Measurements from ENCODE around the gene ATG4D.
"Not testable (repeated sequence)": the region's sequence is repeated elsewhere in the genome, so short reads cannot be mapped to it uniquely, and the experiment has no call there.

The ATG4D gene

GRCh38 chr19:10544242-10544752 lies 593 bp downstream of the ATG4D start:
- Histone ChIP-seq H3K4me1 (ENCODE audit: control insufficient read depth, insufficient read depth, low read length) (no peaks in the 10 kb centered on the region), H3K27me3 (ENCODE audit: control insufficient read depth, insufficient read depth, low read length) (no peaks in the 10 kb centered on the region), H3K4me3 (ENCODE audit: low read depth, low read length) (peak overlapping the region; percentile 83), H3K9ac (ENCODE audit: low read depth, low read length) (peak overlapping the region; percentile 54), H3K9me3 (ENCODE audit: control insufficient read depth, insufficient read depth, low read length) (no peaks in the 10 kb centered on the region), H3K36me3 (ENCODE audit: control insufficient read depth, insufficient read depth, low read length) (peaks cover 10% of the 10 kb centered on the region)

DNA sequence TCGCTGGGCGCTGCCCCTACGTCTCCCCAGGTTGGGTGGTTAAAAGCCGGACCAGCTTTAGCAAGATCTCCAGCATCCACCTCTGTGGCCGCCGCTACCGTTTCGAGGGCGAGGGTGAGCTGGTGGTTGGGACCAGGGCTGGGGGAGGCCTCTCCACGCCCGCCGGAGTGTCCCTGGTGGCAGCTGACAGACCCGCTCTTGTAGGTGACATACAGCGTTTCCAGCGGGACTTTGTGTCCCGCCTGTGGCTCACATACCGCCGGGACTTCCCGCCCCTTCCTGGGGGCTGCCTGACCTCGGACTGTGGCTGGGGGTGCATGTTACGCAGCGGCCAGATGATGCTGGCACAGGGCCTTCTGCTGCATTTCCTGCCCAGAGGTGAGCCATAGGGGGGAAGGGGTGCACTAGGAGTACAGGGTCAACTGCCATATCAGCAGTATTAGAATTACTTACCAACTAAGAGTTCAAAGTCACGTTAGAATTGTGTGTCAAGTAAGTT lies 1.1 kb downstream of the ATG4D start:
- H3K4me3 ChIP-seq (ENCODE audit: low read depth, low read length): peak overlapping the region; percentile 83
- no peaks in the 10 kb centered on the region for H3K9me3 ChIP-seq (ENCODE audit: control insufficient read depth, insufficient read depth, low read length)
- H3K9ac ChIP-seq (ENCODE audit: low read depth, low read length): no peak overlapping the region

GRCh38 chr19:10546817-10547216 lies 3.1 kb downstream of the ATG4D start:
- Histone ChIP-seq H3K27me3 (ENCODE audit: control insufficient read depth, insufficient read depth, low read length) (no peaks in the 10 kb centered on the region), H3K4me3 (ENCODE audit: low read depth, low read length) (no peak overlapping the region), H3K4me1 (ENCODE audit: control insufficient read depth, insufficient read depth, low read length) (no peaks in the 10 kb centered on the region), H3K9ac (ENCODE audit: low read depth, low read length) (no peak overlapping the region), H3K36me3 (ENCODE audit: control insufficient read depth, insufficient read depth, low read length) (peaks cover 14% of the 10 kb centered on the region), H3K9me3 (ENCODE audit: control insufficient read depth, insufficient read depth, low read length) (no peaks in the 10 kb centered on the region)

More for the DNA sequence above, 1.1 kb downstream of the ATG4D start:
- Histone ChIP-seq H3K4me1 (ENCODE audit: control insufficient read depth, insufficient read depth, low read length) (no peaks in the 10 kb centered on the region), H3K27me3 (ENCODE audit: control insufficient read depth, insufficient read depth, low read length) (no peaks in the 10 kb centered on the region), H3K36me3 (ENCODE audit: control insufficient read depth, insufficient read depth, low read length) (peaks cover 10% of the 10 kb centered on the region)

- Histone ChIP-seq H3K4me1 (ENCODE audit: control insufficient read depth, insufficient read depth, low read length) (no peaks in the 10 kb centered on the region), H3K4me3 (ENCODE audit: low read depth, low read length) (no peak overlapping the region), H3K9ac (ENCODE audit: low read depth, low read length) (no peak overlapping the region), H3K27me3 (ENCODE audit: control insufficient read depth, insufficient read depth, low read length) (no peaks in the 10 kb centered on the region), H3K36me3 (ENCODE audit: control insufficient read depth, insufficient read depth, low read length) (peaks cover 34% of the 10 kb centered on the region), H3K9me3 (ENCODE audit: control insufficient read depth, insufficient read depth, low read length) (no peaks in the 10 kb centered on the region)
These were observed 5.1 kb downstream of the ATG4D start for GRCh38 chr19:10548746-10549276.

GRCh38 chr19:10549733-10550132 lies 6.0 kb downstream of the ATG4D start:
- Histone ChIP-seq H3K27me3 (ENCODE audit: control insufficient read depth, insufficient read depth, low read length) (no peaks in the 10 kb centered on the region), H3K4me3 (ENCODE audit: low read depth, low read length) (no peak overlapping the region), H3K9ac (ENCODE audit: low read depth, low read length) (no peak overlapping the region), H3K36me3 (ENCODE audit: control insufficient read depth, insufficient read depth, low read length) (peaks cover 42% of the 10 kb centered on the region), H3K4me1 (ENCODE audit: control insufficient read depth, insufficient read depth, low read length) (no peaks in the 10 kb centered on the region), H3K9me3 (ENCODE audit: control insufficient read depth, insufficient read depth, low read length) (no peaks in the 10 kb centered on the region)

GRCh38 chr19:10550336-10550735 lies 6.6 kb downstream of the ATG4D start:
- peaks cover 43% of the 10 kb centered on the region for H3K36me3 ChIP-seq (ENCODE audit: control insufficient read depth, insufficient read depth, low read length)
- no peaks in the 10 kb centered on the region for H3K9me3 ChIP-seq (ENCODE audit: control insufficient read depth, insufficient read depth, low read length)
- H3K4me3 ChIP-seq (ENCODE audit: low read depth, low read length): no peak overlapping the region
- H3K27me3 ChIP-seq (ENCODE audit: control insufficient read depth, insufficient read depth, low read length): no peaks in the 10 kb centered on the region
- no peaks in the 10 kb centered on the region for H3K4me1 ChIP-seq (ENCODE audit: control insufficient read depth, insufficient read depth, low read length)
- no peak overlapping the region for H3K9ac ChIP-seq (ENCODE audit: low read depth, low read length)

GRCh38 chr19:10551006-10551405 lies 7.3 kb downstream of the ATG4D start:
- H3K27me3 ChIP-seq (ENCODE audit: control insufficient read depth, insufficient read depth, low read length); H3K9ac ChIP-seq (ENCODE audit: low read depth, low read length); H3K4me3 ChIP-seq (ENCODE audit: low read depth, low read length); H3K9me3 ChIP-seq (ENCODE audit: control insufficient read depth, insufficient read depth, low read length); H3K4me1 ChIP-seq (ENCODE audit: control insufficient read depth, insufficient read depth, low read length): not testable (repeated sequence)
- H3K36me3 ChIP-seq (ENCODE audit: control insufficient read depth, insufficient read depth, low read length): peaks cover 49% of the 10 kb centered on the region

GRCh38 chr19:10551698-10552301 lies 8.1 kb downstream of the ATG4D start:
- no peak overlapping the region for H3K9ac ChIP-seq (ENCODE audit: low read depth, low read length)
- peaks cover 51% of the 10 kb centered on the region for H3K36me3 ChIP-seq (ENCODE audit: control insufficient read depth, insufficient read depth, low read length)
- H3K4me3 ChIP-seq (ENCODE audit: low read depth, low read length): no peak overlapping the region
- no peaks in the 10 kb centered on the region for H3K27me3 ChIP-seq (ENCODE audit: control insufficient read depth, insufficient read depth, low read length)
- H3K4me1 ChIP-seq (ENCODE audit: control insufficient read depth, insufficient read depth, low read length): no peaks in the 10 kb centered on the region
- no peaks in the 10 kb centered on the region for H3K9me3 ChIP-seq (ENCODE audit: control insufficient read depth, insufficient read depth, low read length)

- no peaks in the 10 kb centered on the region for H3K4me1 ChIP-seq (ENCODE audit: control insufficient read depth, insufficient read depth, low read length)
- H3K4me3 ChIP-seq (ENCODE audit: low read depth, low read length): no peak overlapping the region
- H3K36me3 ChIP-seq (ENCODE audit: control insufficient read depth, insufficient read depth, low read length): peaks cover 51% of the 10 kb centered on the region
These were observed 8.9 kb downstream of the ATG4D start for GRCh38 chr19:10552510-10553053.

DNA sequence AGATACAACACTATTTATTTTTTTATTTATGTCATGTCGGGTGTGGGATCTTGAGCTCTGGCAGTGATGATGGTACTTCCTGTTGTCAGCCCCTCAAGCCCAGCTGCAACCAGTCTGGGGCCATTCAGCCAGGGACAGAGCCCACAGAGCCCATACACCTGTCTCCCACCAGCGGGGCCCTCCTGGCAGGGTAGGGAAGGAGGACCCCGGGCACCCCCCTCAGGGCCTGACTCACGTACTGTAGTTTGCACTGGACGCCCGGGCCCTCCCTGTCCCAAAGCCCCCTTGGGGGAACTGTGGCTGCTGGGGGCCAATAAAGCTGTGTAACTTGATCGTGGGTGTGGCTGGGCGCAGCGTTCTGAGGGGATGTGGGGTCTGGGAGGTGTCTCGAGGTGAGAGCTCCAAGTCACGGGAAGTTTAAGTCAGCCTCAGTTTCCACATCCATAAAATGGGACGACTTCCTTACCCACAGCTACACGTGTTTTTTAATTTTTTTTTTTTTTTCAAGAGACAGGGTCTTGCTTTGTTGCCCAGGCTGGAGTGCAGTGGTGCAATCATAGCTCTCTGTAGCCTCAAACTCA lies 9.5 kb downstream of the ATG4D start:
- H3K9ac ChIP-seq (ENCODE audit: low read depth, low read length): no peak overlapping the region

More at GRCh38 chr19:10552510-10553053, 8.9 kb downstream of the ATG4D start:
- Histone ChIP-seq H3K9ac (ENCODE audit: low read depth, low read length) (no peak overlapping the region), H3K9me3 (ENCODE audit: control insufficient read depth, insufficient read depth, low read length) (no peaks in the 10 kb centered on the region), H3K27me3 (ENCODE audit: control insufficient read depth, insufficient read depth, low read length) (no peaks in the 10 kb centered on the region)

GRCh38 chr19:10553943-10554381 lies 10.3 kb downstream of the ATG4D start:
- H3K9ac ChIP-seq (ENCODE audit: low read depth, low read length): no peak overlapping the region
- no peaks in the 10 kb centered on the region for H3K4me1 ChIP-seq (ENCODE audit: control insufficient read depth, insufficient read depth, low read length)
- H3K4me3 ChIP-seq (ENCODE audit: low read depth, low read length): no peak overlapping the region
- no peaks in the 10 kb centered on the region for H3K27me3 ChIP-seq (ENCODE audit: control insufficient read depth, insufficient read depth, low read length)
- H3K9me3 ChIP-seq (ENCODE audit: control insufficient read depth, insufficient read depth, low read length): no peaks in the 10 kb centered on the region
- H3K36me3 ChIP-seq (ENCODE audit: control insufficient read depth, insufficient read depth, low read length): peaks cover 58% of the 10 kb centered on the region

More for the DNA sequence above, 9.5 kb downstream of the ATG4D start:
- no peaks in the 10 kb centered on the region for H3K27me3 ChIP-seq (ENCODE audit: control insufficient read depth, insufficient read depth, low read length)
- H3K36me3 ChIP-seq (ENCODE audit: control insufficient read depth, insufficient read depth, low read length): peaks cover 57% of the 10 kb centered on the region
- no peaks in the 10 kb centered on the region for H3K4me1 ChIP-seq (ENCODE audit: control insufficient read depth, insufficient read depth, low read length)
- no peaks in the 10 kb centered on the region for H3K9me3 ChIP-seq (ENCODE audit: control insufficient read depth, insufficient read depth, low read length)
- no peak overlapping the region for H3K4me3 ChIP-seq (ENCODE audit: low read depth, low read length)

Data from iPS-15b (cell line).